HG03565 (cell line): ENCODE results near the gene ARHGEF1.

Source experiments
- ATAC-seq: cut with Tn5 transposase; IDR thresholded peaks from one replicate; pipeline ENCODE4 v1.9.1; 2021; ENCODE audit warnings: mild to moderate bottlenecking, moderate library complexity; ENCODE audit not compliant: unreplicated experiment

Gene ARHGEF1, protein sequence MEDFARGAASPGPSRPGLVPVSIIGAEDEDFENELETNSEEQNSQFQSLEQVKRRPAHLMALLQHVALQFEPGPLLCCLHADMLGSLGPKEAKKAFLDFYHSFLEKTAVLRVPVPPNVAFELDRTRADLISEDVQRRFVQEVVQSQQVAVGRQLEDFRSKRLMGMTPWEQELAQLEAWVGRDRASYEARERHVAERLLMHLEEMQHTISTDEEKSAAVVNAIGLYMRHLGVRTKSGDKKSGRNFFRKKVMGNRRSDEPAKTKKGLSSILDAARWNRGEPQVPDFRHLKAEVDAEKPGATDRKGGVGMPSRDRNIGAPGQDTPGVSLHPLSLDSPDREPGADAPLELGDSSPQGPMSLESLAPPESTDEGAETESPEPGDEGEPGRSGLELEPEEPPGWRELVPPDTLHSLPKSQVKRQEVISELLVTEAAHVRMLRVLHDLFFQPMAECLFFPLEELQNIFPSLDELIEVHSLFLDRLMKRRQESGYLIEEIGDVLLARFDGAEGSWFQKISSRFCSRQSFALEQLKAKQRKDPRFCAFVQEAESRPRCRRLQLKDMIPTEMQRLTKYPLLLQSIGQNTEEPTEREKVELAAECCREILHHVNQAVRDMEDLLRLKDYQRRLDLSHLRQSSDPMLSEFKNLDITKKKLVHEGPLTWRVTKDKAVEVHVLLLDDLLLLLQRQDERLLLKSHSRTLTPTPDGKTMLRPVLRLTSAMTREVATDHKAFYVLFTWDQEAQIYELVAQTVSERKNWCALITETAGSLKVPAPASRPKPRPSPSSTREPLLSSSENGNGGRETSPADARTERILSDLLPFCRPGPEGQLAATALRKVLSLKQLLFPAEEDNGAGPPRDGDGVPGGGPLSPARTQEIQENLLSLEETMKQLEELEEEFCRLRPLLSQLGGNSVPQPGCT

DNA sequence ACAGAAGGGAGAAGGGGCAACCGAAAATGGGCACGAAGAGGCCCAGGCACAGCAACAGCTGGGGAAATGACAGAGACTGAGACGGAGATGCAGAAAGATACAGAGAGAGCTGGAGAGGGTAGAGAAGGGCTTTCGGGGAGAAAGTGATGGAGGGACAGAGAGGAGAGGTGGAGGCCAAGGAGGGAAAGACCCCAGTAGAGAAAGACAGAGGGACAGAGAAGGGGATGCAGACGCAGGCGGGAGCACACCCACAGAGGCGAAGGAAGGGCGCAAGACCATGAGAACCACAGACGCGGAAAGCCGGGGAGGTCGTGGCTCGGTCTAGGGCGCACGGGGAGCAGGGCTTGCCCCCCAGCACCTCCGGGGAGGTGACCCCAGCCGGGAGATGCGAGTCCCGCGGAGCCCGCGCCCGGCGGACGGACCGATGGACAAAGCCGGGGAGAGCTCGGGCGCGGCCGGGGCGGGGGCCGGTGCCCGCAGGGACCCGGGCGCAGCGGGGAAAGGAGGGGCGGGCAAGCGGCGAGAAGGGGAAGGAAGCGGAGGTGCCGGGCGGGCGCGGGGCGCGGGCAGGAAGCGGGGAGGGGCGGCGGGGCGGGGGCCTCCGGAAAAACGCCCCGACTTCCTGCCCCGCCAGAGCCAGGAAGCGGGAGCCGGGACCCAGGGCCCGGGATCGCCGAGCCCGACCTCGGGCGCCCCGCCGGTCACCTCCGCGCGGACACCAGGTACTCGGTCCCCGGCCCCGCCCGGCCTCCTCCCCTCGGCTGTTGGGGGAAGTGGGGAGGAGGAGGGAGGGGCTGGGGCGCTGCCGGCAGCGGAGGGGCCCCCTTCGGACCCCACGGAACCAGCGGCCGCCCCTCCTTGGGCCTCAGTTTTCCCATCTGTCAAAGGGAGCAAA is at the start of gene ARHGEF1:
Gene ARHGEF1 (plus strand): TSS at position 617 of the 895 bp plus-strand sequence. CDS start 4,899 bp downstream, outside the sequence.
- ATAC-seq, result no peak

- no peak for ATAC-seq
Measured at GRCh38 chr19:41837981-41838708, 44.8 kb upstream of the ARHGEF1 start.

- ATAC-seq, result no peak
Measured at GRCh38 chr19:41839211-41839610, 43.8 kb upstream of the ARHGEF1 start.

- no peak for ATAC-seq
Measured at GRCh38 chr19:41843371-41843770, 39.6 kb upstream of the ARHGEF1 start.

GRCh38 chr19:41844601-41845000 is 38.4 kb upstream of the ARHGEF1 start, which contains the start of gene LYPD4:
Gene LYPD4, minus strand, starts transcription at chr19:41844683. Its CDS starts 5,398 bp downstream, at chr19:41839285.
- no peak for ATAC-seq

DNA sequence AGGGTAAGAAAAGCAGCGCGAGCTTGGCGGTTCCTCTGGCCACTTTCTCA is 38.2 kb upstream of the ARHGEF1 start, which contains the start of gene DMRTC2:
Gene DMRTC2 (plus strand): TSS at position 42 of the 50 bp plus-strand sequence. CDS start 2,387 bp downstream, outside the sequence.
- ATAC-seq, result no peak

DNA sequence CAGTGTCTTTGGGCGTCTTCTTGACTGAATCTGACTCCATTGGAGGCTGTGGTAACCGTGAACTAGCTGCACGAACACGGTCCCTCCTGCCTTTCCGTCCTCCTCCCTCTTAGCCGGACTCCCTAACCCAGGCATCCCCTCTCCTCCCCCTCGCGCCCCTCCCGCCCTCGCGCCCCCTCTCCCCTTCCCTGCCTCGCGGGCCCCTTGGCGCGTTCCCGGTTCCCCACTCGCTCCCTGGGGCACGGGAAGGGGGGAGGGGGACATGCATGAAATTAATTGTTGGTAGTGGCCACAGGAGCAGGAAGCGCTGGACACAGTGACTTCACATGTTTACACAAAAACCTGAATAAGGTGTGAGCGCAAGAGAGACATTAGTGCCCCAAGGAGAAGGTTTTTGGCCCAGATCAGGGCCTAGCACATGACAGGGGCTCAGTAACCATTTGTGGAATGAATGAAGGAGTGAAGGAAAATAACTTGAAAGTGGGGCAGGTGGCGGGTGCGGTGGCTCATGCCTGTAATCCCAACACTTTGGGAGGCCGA is 37.9 kb upstream of the ARHGEF1 start:
- ATAC-seq, result no peak

- ATAC-seq, result no peak
Measured at GRCh38 chr19:41847351-41848105, 35.5 kb upstream of the ARHGEF1 start.

- ATAC-seq, result no peak
Measured at GRCh38 chr19:41848666-41849065, 34.3 kb upstream of the ARHGEF1 start.

DNA sequence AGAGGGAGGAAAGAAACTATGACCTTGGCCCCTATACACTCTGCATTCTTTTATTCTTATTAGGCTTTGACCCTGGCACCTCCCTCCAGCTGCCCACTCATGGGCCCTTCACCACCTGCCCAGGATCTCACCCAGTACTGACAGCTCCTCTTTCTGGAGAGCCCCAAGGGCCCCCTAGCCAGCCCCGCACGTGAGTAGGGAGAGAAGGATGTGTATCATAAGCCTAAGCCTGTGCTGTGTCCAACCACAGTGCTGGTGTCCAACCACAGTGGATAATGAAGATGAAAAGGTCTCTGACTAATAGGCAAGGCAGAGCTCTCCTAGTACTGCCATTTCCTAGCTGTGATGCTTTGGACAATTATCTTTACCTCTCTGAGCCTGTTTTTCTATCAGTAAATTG is 33.9 kb upstream of the ARHGEF1 start:
- ATAC-seq, result no peak

GRCh38 chr19:41850381-41850780 is 32.6 kb upstream of the ARHGEF1 start:
- ATAC-seq, result no peak

GRCh38 chr19:41851456-41851855 is 31.5 kb upstream of the ARHGEF1 start:
- no peak for ATAC-seq

- ATAC-seq, result no peak
Measured at GRCh38 chr19:41853344-41853743, 29.6 kb upstream of the ARHGEF1 start.

DNA sequence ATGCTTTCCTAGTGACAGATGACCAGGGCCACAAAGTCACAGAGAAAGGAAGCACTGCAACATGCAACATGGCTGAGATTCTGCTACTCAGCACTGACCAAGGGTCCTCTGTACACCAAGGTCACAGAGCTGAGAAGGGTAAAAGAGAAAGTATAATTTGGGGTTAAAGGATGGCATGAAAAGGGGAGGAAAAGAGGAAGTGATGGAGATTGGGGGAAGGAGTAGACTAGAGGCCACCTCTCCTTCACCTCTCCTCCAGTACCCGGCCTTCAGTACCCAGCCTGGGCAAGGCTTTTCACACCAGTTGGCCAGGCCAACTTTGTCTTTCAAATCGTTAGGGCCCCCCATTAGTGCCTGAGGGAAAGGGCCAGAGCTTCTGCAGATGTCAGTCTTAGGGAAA is 29.2 kb upstream of the ARHGEF1 start:
- ATAC-seq, result no peak

DNA sequence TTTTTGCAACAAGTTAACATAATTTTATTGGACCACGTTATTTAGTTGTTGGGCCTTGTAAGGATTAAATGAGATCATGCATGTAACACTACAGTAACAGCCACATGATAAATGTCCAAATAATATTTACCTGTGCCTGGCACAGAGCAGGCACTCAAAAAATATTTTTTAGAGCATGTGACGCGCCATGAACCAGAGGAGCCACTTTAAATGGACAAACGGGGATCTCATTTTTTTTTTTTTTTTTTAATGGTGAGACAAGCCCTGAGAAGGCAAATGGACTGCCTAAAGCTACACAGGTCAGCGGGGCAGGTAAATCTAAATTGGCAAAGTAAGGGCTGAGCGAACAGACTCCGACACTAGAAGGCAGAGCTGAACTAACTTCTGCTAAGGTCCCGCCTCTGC is 23.8 kb upstream of the ARHGEF1 start:
- no peak for ATAC-seq

DNA sequence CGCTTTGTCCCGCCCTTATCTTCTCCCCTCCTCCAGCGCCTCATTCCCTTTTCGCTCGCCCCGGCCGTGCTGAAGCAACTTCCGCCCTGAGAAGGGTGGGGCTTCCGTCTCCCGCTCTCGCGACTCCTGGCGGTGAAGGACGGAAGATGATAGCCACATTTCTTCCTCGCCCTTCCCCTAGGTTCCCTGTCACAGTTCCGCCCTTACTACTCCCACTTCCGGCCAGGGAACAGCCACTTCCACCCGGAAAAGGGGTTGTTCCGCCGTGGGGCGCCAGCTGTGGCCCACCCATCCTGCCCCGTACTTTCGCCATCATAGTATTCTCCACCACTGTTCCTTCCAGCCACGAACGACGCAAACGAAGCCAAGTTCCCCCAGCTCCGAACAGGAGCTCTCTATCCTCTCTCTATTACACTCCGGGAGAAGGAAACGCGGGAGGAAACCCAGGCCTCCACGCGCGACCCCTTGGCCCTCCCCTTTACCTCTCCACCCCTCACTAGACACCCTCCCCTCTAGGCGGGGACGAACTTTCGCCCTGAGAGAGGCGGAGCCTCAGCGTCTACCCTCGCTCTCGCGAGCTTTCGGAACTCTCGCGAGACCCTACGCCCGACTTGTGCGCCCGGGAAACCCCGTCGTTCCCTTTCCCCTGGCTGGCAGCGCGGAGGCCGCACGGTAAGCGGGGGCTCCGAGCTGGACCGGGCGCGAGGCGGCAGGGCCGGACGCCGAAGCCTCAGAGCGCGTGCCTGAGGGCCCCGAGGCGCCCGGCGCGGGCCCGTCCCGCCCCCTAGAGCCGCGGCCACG is 23.2 kb upstream of the ARHGEF1 start, which contains the start of gene RPS19:
Gene RPS19 (plus strand): TSS at position 638 of the 801 bp plus-strand sequence. CDS start 520 bp downstream, outside the sequence.
- ATAC-seq, result peak; percentile 71

- no peak for ATAC-seq
Measured at GRCh38 chr19:41860419-41861115, 22.4 kb upstream of the ARHGEF1 start.
